Measurements from ENCODE around the gene LRRC8D. TPM values are rescaled to one million over a fixed set of nuclear protein-coding genes. Genes with fewer than 3 reads are reported as not detected.

LRRC8D gene
- total RNA-seq, 1 experiment from 2014 or later: 15.0 TPM

- Histone ChIP-seq H3K4me1 (ENCODE audit: control insufficient read depth in 1 of 2, insufficient read depth in 2 of 2, low read length in 2 of 2) (no peaks in the 10 kb centered on the region), H4K20me1 (ENCODE audit: insufficient read depth) (no peaks in the 10 kb centered on the region), H3K9ac (ENCODE audit: low read length) (no peak overlapping the region), H2AFZ (ENCODE audit: low read depth, low read length, poor library complexity, severe bottlenecking) (no peak overlapping the region), H3K27me3 (ENCODE audit: insufficient read depth, low read length) (no peaks in the 10 kb centered on the region), H3K79me2 (ENCODE audit: insufficient read depth, low read length) (no peaks in the 10 kb centered on the region), H3K4me3 (replicated peaks in 1 of 2; ENCODE audit: low read depth in 1 of 2, low read length in 2 of 2) (no peak overlapping the region), H3K9me3 (ENCODE audit: control insufficient read depth in 1 of 2, insufficient read depth in 1 of 2, low read depth in 1 of 2, low read length in 2 of 2) (no peaks in the 10 kb centered on the region), H3K4me2 (ENCODE audit: low read length) (no peak overlapping the region), H3K36me3 (ENCODE audit: control insufficient read depth in 1 of 2, insufficient read depth in 2 of 2, low read length in 2 of 2) (no peaks in the 10 kb centered on the region), H3K27ac (ENCODE audit: low read depth, low read length) (no peak overlapping the region), H3K9me2 (ENCODE audit: insufficient read depth) (no peaks in the 10 kb centered on the region)
- POLR2A ChIA-PET: no interaction called here
- ATAC-seq (no peak), DNase-seq (ENCODE audit: low read depth, low spot score) (no peak)
- TF ChIP-seq CEBPB (IDR thresholded peaks at IDR 0.05; ENCODE audit: low read depth) (no peak), ZBTB33 (IDR thresholded peaks at IDR 0.05; ENCODE audit: extremely low read depth, insufficient replicate concordance, low read length) (no peak), ZFX (IDR thresholded peaks at IDR 0.05) (no peak), JUND (IDR thresholded peaks at IDR 0.05) (no peak), POLR2AphosphoS5 (IDR thresholded peaks at IDR 0.05; ENCODE audit: low read depth, low read length) (no peak), ELF1 (IDR thresholded peaks at IDR 0.05; ENCODE audit: borderline replicate concordance, low read depth) (no peak), MAX (IDR thresholded peaks at IDR 0.05) (no peak), SIN3A (IDR thresholded peaks at IDR 0.05; ENCODE audit: low read depth) (no peak), CTCF (IDR thresholded peaks at IDR 0.05 in 2 of 3, conservative IDR thresholded peaks at IDR 0.05 in 1 of 3; ENCODE audit: borderline replicate concordance in 1 of 3, insufficient read depth in 1 of 3, low read depth in 2 of 3, low read length in 2 of 3) (no peak)
- RAD21 ChIA-PET (ENCODE audit: low non-redundant PET in 1 of 2, low total read pairs in 2 of 2, uncharacterized antibody in 2 of 2, unreplicated experiment in 2 of 2): no interaction called here
- no TSS peak for BruUV-seq (replicated peaks)
- intact Hi-C loops (cut with micrococcal nuclease): no loop called here
- CTCF ChIA-PET: interaction anchor here (1.1 kb wide), 1 partner anchor 16 kb away, joined by 3 read pairs; no protein-coding TSS in a partner anchor
Observed at GRCh38 chr1:89827330-89827729, 6.5 kb downstream of the LRRC8D start.

All from HCT116 (cell line).